Breast epithelium (tissue), 4 donors: ENCODE results near the gene KCNJ6. TPM values are rescaled to one million over a fixed set of nuclear protein-coding genes. Genes with fewer than 3 reads are reported as not detected.

Source experiments
- DNase-seq, 2 donors: peaks; one replicate each; pipeline ENCODE4 v3.0.0-alpha.2; 2019; ENCODE audit warnings: low spot score in 2 of 2
- H3K27ac ChIP-seq, 2 donors: fragments of 200-600 bp; sonication (generic) in 1 of 2; one replicate each; pipeline ENCODE4 v1.5.1; 2016 to 2019; ENCODE audit warnings: mild to moderate bottlenecking in 1 of 2
- H3K27me3 ChIP-seq, 2 donors: fragments of 200-600 bp; sonication (generic) in 1 of 2; one replicate each; pipeline versions ENCODE4 v1.5.1 to v1.6.0; 2017 to 2019; ENCODE audit warnings: control low read depth in 1 of 2, mild to moderate bottlenecking in 1 of 2
- H3K36me3 ChIP-seq: fragments of 200-600 bp; one replicate; pipeline ENCODE4 v1.5.1; 2019
- H3K4me1 ChIP-seq, 2 donors: fragments of 200-600 bp; sonication (generic); one replicate each; pipeline ENCODE4 v1.5.1; 2016 to 2019; ENCODE audit warnings: control low read depth in 1 of 2
- H3K4me3 ChIP-seq, 3 donors: fragments of 200-600 bp; sonication (generic); 1 replicate in 2 of 3; 2 replicates in 1 of 3; pipeline ENCODE4 v1.5.1; 2016 to 2019; ENCODE audit warnings: mild to moderate bottlenecking in 3 of 3, moderate library complexity in 2 of 3
- H3K9me3 ChIP-seq, 2 donors: fragments of 200-600 bp; sonication (generic) in 1 of 2; one replicate each; pipeline ENCODE4 v1.5.1; 2016 to 2019; ENCODE audit warnings: control low read depth in 1 of 2
- CTCF ChIP-seq, 3 donors: fragments of 450-650 bp; IDR thresholded peaks; one replicate each; pipeline ENCODE4 v1.5.1; 2016 to 2017; ENCODE audit warnings: antibody characterized with exemption in 3 of 3, mild to moderate bottlenecking in 3 of 3, moderate library complexity in 3 of 3
- POLR2A ChIP-seq: fragments of 450-650 bp; IDR thresholded peaks from one replicate; pipeline ENCODE4 v1.6.1; 2016; ENCODE audit warnings: antibody characterized with exemption, mild to moderate bottlenecking, moderate library complexity
- POLR2AphosphoS5 ChIP-seq, 3 donors: sonication (generic); formaldehyde crosslinking; IDR thresholded peaks; one replicate each; pipeline ENCODE4 v1.6.1; 2017; ENCODE audit warnings: antibody characterized with exemption in 3 of 3
- intact Hi-C: fragments of 100-400 bp; cut with DNase I; formaldehyde crosslinking; loops from one replicate; pipeline ENCODE4 v1.15.1; 2023; ENCODE audit warnings: low total_unique reads
- total RNA-seq, 3 donors: library from RNA; depleted of rRNA; stranded (reverse); fragments of >200 nt; gene quantifications; one replicate each; pipeline ENCODE4 v1.1.0, GENCODE V29; 2016

The KCNJ6 gene
- total RNA-seq, 3 donors from 2014 or later: not detected

- H3K4me1 ChIP-seq: no peaks in the 10 kb centered on the region
- H3K4me3 ChIP-seq: no peak overlapping the region
- H3K9me3 ChIP-seq: no peaks in the 10 kb centered on the region
- H3K27ac ChIP-seq: no peak overlapping the region
- H3K27me3 ChIP-seq: no peaks in the 10 kb centered on the region
- no peak for DNase-seq
- intact Hi-C loops: no loop called here
- no peaks in the 10 kb centered on the region for H3K36me3 ChIP-seq
- TF ChIP-seq POLR2AphosphoS5 (IDR thresholded peaks at IDR 0.05) (no peak), CTCF (IDR thresholded peaks at IDR 0.05) (no peak)
These were observed 309.2 kb downstream of the KCNJ6 start for GRCh38 chr21:37607081-37607480.

GRCh38 chr21:37606549-37606948, 309.7 kb downstream of the KCNJ6 start:
- intact Hi-C loops: no loop called here
- H3K4me1 ChIP-seq: no peaks in the 10 kb centered on the region
- no peak overlapping the region for H3K4me3 ChIP-seq
- H3K9me3 ChIP-seq: no peaks in the 10 kb centered on the region
- H3K36me3 ChIP-seq: no peaks in the 10 kb centered on the region
- H3K27me3 ChIP-seq: no peaks in the 10 kb centered on the region
- TF ChIP-seq POLR2AphosphoS5 (IDR thresholded peaks at IDR 0.05) (no peak), POLR2A (no peak), CTCF (IDR thresholded peaks at IDR 0.05) (no peak)
- DNase-seq: no peak
- H3K27ac ChIP-seq: no peak overlapping the region

GRCh38 chr21:37605006-37605405, 311.3 kb downstream of the KCNJ6 start:
- TF ChIP-seq POLR2A: no peak
- TF ChIP-seq CTCF (IDR thresholded peaks at IDR 0.05): no peak
- no peak for TF ChIP-seq POLR2AphosphoS5 (IDR thresholded peaks at IDR 0.05)
- Histone ChIP-seq H3K9me3 (no peaks in the 10 kb centered on the region), H3K4me3 (no peak overlapping the region), H3K27me3 (no peaks in the 10 kb centered on the region), H3K27ac (no peak overlapping the region), H3K4me1 (no peaks in the 10 kb centered on the region), H3K36me3 (no peaks in the 10 kb centered on the region)
- DNase-seq: no peak
- intact Hi-C loops: no loop called here

- H3K27me3 ChIP-seq: no peaks in the 10 kb centered on the region
- intact Hi-C loops: no loop called here
- no peak overlapping the region for H3K4me3 ChIP-seq
- H3K4me1 ChIP-seq: no peaks in the 10 kb centered on the region
- H3K9me3 ChIP-seq: no peaks in the 10 kb centered on the region
- no peak overlapping the region for H3K27ac ChIP-seq
- DNase-seq: no peak
- TF ChIP-seq CTCF (IDR thresholded peaks at IDR 0.05) (no peak), POLR2A (no peak), POLR2AphosphoS5 (IDR thresholded peaks at IDR 0.05) (no peak)
- H3K36me3 ChIP-seq: no peaks in the 10 kb centered on the region
These were observed 313.1 kb downstream of the KCNJ6 start for GRCh38 chr21:37603129-37603528.

GRCh38 chr21:37601915-37602314, 314.3 kb downstream of the KCNJ6 start:
- Histone ChIP-seq H3K27ac (no peak overlapping the region), H3K27me3 (no peaks in the 10 kb centered on the region), H3K4me3 (no peak overlapping the region), H3K9me3 (no peaks in the 10 kb centered on the region), H3K4me1 (no peaks in the 10 kb centered on the region), H3K36me3 (no peaks in the 10 kb centered on the region)
- DNase-seq: no peak
- intact Hi-C loops: no loop called here
- TF ChIP-seq CTCF (IDR thresholded peaks at IDR 0.05) (no peak), POLR2A (no peak), POLR2AphosphoS5 (IDR thresholded peaks at IDR 0.05) (no peak)
